Measurements from ENCODE around the gene ASPSCR1. TPM values are rescaled to one million over a fixed set of nuclear protein-coding genes. Genes with fewer than 3 reads are reported as not detected.

Gene ASPSCR1
- total RNA-seq, 4 donors from 2014 or later, result 21.0 to 61.7 (median 41.3) TPM

DNA sequence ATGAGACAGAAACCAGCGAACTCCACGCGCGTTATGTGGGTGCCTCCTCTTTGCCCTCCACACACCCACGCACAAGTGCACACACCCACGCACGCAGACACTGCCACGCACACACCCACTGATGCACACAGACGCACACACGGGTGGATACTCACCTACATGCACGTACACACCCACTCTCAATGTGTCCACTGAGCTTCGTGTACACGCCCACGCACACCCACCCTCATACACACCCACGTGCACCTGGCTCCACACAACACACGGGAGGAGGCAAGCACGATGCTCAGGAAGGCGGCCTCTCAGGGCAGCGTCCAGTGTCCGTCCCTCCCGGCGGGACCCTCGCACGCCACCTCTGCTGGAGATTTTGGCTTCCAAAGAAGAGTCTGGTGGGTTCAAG, 70.0 kb downstream of the ASPSCR1 start:
- no peak for DNase-seq
- 85% methylated on average over 23 of the region's 24 CpGs; no CpG with 5 or more reads in 1 of the 2 donors for WGBS, 2 donors (ENCODE audit: low coverage in 1 of 2)
- intact Hi-C loops (cut with DNase I; ENCODE audit: low total_unique reads) (no loop called here), in situ Hi-C loops (cut with MboI; ENCODE audit: low pct_ligation_motif_present in 1 of 4, low pct_unique_long_range_greater_than_20kb in 1 of 4, low sequenced_read_pairs in 3 of 4) (loop anchor here in 2 of 4 donors (25.0 kb wide), 1 partner anchor 115 kb away; no protein-coding TSS in a partner anchor)
- H3K4me1 ChIP-seq, result peaks cover 6 to 17% (median 14%) of the 10 kb centered on the region in 4 donors
- no peak overlapping the region for H3K27ac ChIP-seq
- no peak overlapping the region for H3K4me3 ChIP-seq
- H3K9me3 ChIP-seq, result no peaks in the 10 kb centered on the region
- H3K36me3 ChIP-seq, result no peaks in the 10 kb centered on the region
- H3K27me3 ChIP-seq, result no peaks in the 10 kb centered on the region
- TF ChIP-seq EP300 (IDR thresholded peaks at IDR 0.05; ENCODE audit: low read depth), result no peak
- TF ChIP-seq POLR2AphosphoS5 (IDR thresholded peaks at IDR 0.05), result no peak
- TF ChIP-seq, protein P1, sequence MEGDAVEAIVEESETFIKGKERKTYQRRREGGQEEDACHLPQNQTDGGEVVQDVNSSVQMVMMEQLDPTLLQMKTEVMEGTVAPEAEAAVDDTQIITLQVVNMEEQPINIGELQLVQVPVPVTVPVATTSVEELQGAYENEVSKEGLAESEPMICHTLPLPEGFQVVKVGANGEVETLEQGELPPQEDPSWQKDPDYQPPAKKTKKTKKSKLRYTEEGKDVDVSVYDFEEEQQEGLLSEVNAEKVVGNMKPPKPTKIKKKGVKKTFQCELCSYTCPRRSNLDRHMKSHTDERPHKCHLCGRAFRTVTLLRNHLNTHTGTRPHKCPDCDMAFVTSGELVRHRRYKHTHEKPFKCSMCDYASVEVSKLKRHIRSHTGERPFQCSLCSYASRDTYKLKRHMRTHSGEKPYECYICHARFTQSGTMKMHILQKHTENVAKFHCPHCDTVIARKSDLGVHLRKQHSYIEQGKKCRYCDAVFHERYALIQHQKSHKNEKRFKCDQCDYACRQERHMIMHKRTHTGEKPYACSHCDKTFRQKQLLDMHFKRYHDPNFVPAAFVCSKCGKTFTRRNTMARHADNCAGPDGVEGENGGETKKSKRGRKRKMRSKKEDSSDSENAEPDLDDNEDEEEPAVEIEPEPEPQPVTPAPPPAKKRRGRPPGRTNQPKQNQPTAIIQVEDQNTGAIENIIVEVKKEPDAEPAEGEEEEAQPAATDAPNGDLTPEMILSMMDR (IDR thresholded peaks at IDR 0.05), result no peak
- no peak for TF ChIP-seq POLR2A (IDR thresholded peaks at IDR 0.05)

DNA sequence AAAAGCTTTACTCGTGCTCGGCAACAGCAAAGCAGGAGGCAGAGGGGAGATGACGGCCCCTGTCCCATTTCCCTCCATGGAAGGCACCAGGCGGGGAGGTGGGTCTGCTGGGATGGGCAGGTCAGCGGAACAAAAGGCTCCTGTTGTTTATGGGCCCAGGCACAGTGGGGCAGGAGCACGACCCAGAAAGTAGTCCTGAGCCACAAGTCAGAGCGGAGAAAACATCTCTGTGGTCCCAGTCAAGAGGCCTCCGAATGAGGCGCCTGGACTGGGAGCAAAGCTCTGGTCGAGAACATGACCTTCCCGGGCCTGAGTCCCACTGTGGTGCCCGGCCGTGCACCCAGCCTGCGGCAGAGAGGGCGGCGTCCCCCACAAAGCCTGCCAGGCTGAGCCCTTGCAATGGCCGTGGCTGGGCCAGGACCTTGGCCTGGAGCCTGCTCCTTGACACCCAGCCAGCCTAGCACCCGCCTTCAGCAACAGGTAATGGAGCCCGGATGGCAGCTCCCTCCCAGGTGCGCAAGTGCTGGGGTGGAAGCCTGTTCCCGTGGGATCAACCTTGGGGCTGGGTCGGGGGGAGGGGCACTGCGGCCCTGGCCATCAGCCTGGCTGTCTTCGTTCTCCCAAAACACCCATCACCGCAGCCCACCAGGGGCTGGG, 70.6 kb downstream of the ASPSCR1 start:
- Histone ChIP-seq H3K9me3 (no peaks in the 10 kb centered on the region), H3K36me3 (no peaks in the 10 kb centered on the region), H3K4me1 (peaks cover 12 to 23% (median 21%) of the 10 kb centered on the region in 4 donors), H3K27me3 (no peaks in the 10 kb centered on the region), H3K27ac (no peak overlapping the region), H3K4me3 (no peak overlapping the region)
- in situ Hi-C loops (cut with MboI; ENCODE audit: low pct_ligation_motif_present in 1 of 4, low pct_unique_long_range_greater_than_20kb in 1 of 4, low sequenced_read_pairs in 3 of 4) (loop anchor here in 2 of 4 donors (25.0 kb wide), 1 partner anchor 114 kb away; no protein-coding TSS in a partner anchor), intact Hi-C loops (cut with DNase I; ENCODE audit: low total_unique reads) (no loop called here)
- TF ChIP-seq, protein P1 (IDR thresholded peaks at IDR 0.05), result no peak
- DNase-seq, result no peak
- 92% methylated on average over 24 of the region's 25 CpGs; no CpG with 5 or more reads in 1 of the 2 donors for WGBS, 2 donors (ENCODE audit: low coverage in 1 of 2)

- Histone ChIP-seq H3K27me3 (no peaks in the 10 kb centered on the region), H3K27ac (no peak overlapping the region), H3K36me3 (no peaks in the 10 kb centered on the region), H3K4me3 (no peak overlapping the region), H3K4me1 (peaks cover 12 to 28% (median 26%) of the 10 kb centered on the region in 4 donors), H3K9me3 (no peaks in the 10 kb centered on the region)
- DNase-seq, result no peak
- in situ Hi-C loops (cut with MboI; ENCODE audit: low pct_ligation_motif_present in 1 of 4, low pct_unique_long_range_greater_than_20kb in 1 of 4, low sequenced_read_pairs in 3 of 4), result loop anchor here in 2 of 4 donors (25.0 kb wide), 1 partner anchor 114 kb away; no protein-coding TSS in a partner anchor
- TF ChIP-seq, protein P1 (IDR thresholded peaks at IDR 0.05), result no peak
- TF ChIP-seq POLR2A (IDR thresholded peaks at IDR 0.05), result no peak
- TF ChIP-seq EP300 (IDR thresholded peaks at IDR 0.05; ENCODE audit: low read depth), result no peak
- TF ChIP-seq POLR2AphosphoS5 (IDR thresholded peaks at IDR 0.05), result no peak
- intact Hi-C loops (cut with DNase I; ENCODE audit: low total_unique reads), result no loop called here
- WGBS, 2 donors (ENCODE audit: low coverage in 1 of 2), result 88 to 94% methylated on average over 14 to 20 of the region's 20 CpGs
Observed at GRCh38 chr17:82048571-82048971, 71.1 kb downstream of the ASPSCR1 start.

DNA sequence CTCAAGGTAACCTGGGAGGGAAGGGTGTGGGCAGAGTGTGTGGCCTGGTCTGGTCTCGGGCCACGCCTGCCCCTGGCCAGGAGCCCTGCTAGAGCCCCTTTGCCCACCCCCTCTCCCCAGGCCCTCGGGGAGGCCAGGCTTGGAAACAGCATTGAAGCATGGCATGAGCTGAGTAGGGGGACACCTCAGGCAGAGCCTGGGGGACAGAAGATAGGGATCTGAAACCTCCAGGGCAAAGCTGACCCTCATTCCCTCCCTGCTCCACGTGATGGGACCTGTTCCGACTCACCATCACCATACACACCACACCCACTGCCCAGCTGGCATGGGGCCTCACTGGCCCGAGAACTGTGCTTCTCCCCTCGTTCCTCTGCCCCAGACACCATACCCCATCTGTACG, 71.7 kb downstream of the ASPSCR1 start:
- Histone ChIP-seq H3K36me3 (no peaks in the 10 kb centered on the region), H3K27me3 (no peaks in the 10 kb centered on the region), H3K4me3 (no peak overlapping the region), H3K27ac (no peak overlapping the region), H3K9me3 (no peaks in the 10 kb centered on the region), H3K4me1 (peaks cover 12 to 28% (median 27%) of the 10 kb centered on the region in 4 donors)
- intact Hi-C loops (cut with DNase I; ENCODE audit: low total_unique reads) (no loop called here), in situ Hi-C loops (cut with MboI; ENCODE audit: low pct_ligation_motif_present in 1 of 4, low pct_unique_long_range_greater_than_20kb in 1 of 4, low sequenced_read_pairs in 3 of 4) (loop anchor here in 2 of 4 donors (25.0 kb wide), 1 partner anchor 113 kb away; no protein-coding TSS in a partner anchor)
- WGBS, 2 donors (ENCODE audit: low coverage in 1 of 2), result 62 to 85% methylated on average over 3 to 8 of the region's 8 CpGs
- TF ChIP-seq POLR2A (IDR thresholded peaks at IDR 0.05) (no peak), POLR2AphosphoS5 (IDR thresholded peaks at IDR 0.05) (no peak), EP300 (IDR thresholded peaks at IDR 0.05; ENCODE audit: low read depth) (no peak)
- TF ChIP-seq, protein P1 (IDR thresholded peaks at IDR 0.05), result no peak
- no peak for DNase-seq

All from transverse colon (tissue), 4 donors.